ENCODE measurements around the gene ADGRL3.
"Not testable (repeated sequence)": the region's sequence is repeated elsewhere in the genome, so short reads cannot be mapped to it uniquely, and the experiment has no call there.

Gene ADGRL3

DNA sequence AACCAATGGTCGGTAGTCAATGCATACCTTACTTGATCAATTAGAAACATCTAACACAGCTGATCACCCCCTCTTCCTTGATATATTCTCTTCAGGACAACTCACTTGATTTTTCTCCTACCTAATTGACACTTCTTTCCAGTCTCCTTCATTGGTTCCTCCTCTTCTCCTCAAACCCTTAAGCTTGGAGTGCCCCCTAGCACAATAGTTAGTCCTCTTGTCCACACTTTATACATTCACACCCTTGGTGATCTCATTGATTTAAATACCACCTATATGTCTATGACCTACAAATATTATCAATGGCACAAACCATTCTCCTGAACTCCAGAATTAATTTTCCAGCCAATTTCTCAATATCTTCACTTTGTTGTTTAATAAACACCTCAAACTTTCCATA is 724.0 kb downstream of the ADGRL3 start:
- no peak for DNase-seq

- DNase-seq: no peak
These were observed 733.4 kb downstream of the ADGRL3 start for GRCh38 chr4:61933527-61933926.

DNA sequence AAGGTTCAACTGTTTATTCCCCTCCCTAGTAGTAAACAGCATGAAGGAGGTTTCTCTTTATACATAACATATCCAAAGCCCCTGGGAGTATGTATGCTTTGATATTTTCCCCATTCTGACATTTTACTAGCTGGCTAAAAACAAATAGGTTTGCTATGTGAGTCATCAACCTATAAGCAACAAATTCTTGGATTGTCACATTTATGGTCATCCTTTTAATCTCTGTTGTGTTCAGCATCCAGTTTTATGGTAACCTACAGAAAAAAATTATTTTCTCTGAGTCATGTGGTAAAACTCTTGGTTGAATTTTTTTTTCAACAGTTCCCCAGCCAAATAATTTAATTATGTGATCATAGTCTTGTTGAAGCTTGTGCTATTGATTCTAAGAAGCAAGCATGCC is 734.1 kb downstream of the ADGRL3 start:
- no peak for DNase-seq

DNA sequence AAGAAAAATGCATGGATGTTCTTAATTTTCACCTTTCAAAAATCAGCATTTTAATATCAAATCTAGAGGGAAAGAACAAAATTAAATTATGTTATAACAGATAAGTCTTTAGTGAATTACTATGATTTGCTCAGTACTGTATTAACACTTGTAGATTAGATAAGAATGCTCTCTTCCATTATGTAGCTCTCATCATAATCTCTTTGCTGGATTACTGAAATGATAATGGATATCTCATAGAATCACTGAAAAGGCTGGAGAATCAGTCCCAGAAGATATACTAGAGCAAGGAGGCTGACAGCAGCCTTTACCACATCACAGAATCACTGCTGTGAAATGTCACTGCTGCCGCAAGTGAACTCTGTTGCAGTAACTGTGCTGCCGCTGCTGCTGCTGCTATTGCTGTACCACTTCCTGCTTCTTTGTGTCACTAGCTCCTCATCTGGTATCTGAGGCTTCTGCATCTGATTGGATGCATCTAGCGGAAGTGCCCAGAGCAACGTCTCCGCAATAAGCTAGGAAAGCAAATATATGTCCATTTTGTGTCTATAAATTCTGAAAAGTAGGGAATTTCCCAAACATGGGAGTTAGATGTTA is 738.2 kb downstream of the ADGRL3 start:
- no peak for DNase-seq

DNA sequence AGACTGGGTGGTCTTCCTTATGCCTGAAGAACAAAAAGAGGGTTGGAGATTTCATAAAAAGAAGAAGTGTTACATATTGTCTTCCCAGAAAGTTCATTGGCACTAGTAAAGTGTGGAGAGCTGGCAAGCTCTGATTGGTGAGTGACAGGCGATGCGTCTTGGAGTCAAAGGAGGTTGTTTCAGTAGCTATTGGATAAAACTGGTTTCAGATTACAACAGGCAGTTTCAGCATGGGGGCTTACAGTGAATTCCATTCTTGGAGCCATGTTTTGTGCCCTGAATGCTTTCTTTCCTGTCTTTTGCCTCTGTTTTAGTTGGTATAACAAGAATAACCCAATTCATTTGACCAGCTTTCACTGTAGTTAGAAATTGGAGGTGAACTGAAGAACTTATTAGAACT is 750.5 kb downstream of the ADGRL3 start:
- no peak for DNase-seq

GRCh38 chr4:61953386-61953785 is 753.3 kb downstream of the ADGRL3 start:
- DNase-seq: no peak

DNA sequence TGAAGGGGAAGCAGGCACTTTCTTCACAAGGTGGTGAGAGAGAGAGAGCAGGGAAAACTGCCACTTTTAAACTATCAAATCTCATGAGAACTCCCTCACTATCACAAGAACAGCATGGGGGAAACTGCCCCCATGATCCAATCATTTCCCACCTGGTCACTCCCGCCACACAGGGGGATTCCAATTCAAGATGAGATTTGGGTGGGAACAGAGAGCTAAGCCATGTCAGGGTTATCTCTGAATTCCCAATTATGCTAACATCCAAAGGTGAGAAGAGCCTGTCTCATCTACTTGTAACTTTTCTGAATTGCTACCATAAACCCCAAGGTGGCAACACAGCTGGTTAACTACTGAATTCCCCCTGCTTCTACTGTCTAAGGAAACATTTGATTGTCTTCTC is 758.5 kb downstream of the ADGRL3 start:
- no peak for DNase-seq

DNA sequence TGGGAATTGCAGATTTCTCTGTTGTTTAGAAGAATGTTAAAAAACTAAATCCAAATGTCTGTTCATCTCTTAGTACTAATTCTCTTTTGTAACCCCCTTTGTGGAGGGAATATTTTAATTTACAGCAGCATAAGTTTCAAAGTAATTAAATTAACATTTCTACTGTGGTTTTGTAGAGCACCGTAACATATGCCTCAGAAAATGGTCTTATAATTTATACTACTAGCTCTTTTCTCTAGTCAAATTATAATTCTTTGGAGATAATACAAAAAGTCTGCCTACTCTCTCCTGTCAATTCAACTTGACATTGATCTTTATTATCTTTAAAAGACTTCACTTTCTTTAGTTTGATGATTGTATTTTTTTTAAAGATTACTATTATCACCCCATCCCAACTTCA is 759.0 kb downstream of the ADGRL3 start:
- DNase-seq: no peak

GRCh38 chr4:61984260-61984909 is 784.3 kb downstream of the ADGRL3 start:
- DNase-seq: no peak

DNA sequence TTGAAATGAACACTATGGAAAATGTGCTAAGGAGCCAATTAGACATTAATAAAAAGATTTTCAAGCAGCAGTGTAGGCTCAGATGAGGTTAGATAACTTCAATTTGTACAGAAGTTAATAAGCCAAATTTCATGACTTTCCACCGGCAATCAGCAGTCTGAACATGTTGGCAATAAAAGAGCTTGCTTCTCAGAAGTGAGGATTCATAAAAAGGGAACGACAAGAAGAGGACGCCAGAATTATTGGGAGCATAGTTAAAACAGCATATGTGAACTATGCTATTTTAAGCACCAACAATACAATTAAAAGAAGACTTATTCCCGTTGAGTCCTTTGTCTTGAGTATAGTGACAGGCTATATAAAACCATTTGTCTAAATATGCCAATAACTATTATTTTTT is 785.3 kb downstream of the ADGRL3 start:
- no peak for DNase-seq

DNA sequence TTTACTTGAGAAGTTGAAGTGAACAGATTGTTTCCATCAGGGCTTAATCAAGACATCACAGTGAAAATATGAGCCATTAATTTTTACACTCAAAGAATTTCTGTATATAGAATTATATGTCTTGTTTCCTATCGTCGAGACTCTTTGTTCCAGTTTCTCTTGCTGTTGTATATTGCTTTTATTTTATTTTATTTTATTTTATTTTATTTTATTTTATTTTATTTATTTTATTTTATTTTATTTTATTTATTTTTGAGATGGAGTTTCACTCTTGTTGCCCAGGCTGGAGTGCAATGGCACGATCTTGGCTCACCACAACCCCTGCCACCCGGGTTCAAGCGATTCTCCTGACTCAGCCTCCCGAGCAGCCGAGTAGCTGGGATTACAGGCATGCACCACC is 786.8 kb downstream of the ADGRL3 start:
- DNase-seq: not testable (repeated sequence)

GRCh38 chr4:61992351-61992750 is 792.2 kb downstream of the ADGRL3 start:
- DNase-seq: no peak

- no peak for DNase-seq
These were observed 793.9 kb downstream of the ADGRL3 start for GRCh38 chr4:61994036-61994435.

DNA sequence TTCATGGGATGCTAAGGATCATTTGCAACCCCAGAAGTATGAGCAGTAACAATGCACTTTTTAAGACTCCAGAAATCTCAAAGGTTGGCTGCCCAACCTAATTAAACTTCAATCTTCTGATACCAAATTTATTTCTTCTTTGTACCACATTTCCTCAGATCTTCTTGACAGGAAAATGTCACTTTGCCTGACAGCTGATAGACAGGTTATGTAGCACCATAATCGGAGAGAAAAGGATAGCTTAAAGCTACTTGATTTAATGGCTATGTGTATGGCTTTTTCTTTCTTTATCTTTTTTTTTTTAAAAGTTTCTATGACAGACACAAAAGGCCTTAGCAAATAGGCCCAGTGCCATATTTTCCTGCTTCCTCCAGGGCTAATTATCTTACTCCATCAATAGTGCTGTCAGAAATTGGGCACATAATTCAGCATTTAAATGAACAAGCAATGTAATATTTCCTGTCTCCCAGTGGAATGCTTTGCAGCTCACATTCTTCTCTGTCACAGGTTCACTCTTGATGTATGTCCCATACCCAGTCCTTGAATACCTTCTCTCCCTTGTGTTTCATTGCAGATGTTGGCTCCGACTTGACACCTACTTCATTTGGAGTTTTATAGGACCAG is 795.7 kb downstream of the ADGRL3 start:
- DNase-seq: no peak

DNA sequence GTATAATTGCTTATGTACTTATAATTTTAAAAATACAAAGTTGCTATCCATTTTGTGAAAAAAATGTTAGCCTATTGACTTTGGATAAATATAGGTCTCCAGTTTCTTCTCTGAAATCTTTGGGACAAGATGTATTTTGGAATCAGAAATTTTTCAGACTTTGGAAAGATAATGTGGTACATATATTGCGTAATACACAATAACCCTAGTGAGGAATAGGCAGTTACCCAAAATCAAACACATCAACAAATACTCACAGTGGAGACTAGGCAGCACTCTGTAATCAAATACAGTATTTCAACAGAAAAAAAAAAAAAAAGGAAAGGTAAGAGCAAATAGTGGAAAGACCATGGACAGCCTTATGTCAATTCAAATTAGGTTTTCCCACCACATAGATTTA is 796.8 kb downstream of the ADGRL3 start:
- no peak for DNase-seq

- no peak for DNase-seq
These were observed 797.7 kb downstream of the ADGRL3 start for GRCh38 chr4:61997831-61998230.

DNA sequence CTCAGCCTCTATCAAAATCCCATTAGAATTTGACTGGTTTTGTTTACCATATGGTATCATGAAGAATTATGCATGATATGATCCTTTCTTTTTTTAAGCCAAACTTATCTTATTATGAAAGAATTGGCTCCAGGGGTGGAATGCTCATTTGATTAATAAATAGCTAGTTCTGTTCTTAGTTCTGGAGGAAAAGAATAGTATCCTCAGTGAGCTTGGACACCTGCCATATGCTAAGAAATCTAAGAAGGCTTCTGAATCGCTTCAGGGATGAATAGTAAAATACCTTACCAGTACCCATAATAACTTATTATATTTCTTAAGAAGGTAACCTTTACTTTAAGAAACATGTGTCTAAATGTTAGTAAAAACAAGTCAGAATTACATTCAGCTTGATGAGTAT is 803.6 kb downstream of the ADGRL3 start:
- DNase-seq: no peak

- DNase-seq: no peak
These were observed 804.8 kb downstream of the ADGRL3 start for GRCh38 chr4:62004881-62005280.

DNA sequence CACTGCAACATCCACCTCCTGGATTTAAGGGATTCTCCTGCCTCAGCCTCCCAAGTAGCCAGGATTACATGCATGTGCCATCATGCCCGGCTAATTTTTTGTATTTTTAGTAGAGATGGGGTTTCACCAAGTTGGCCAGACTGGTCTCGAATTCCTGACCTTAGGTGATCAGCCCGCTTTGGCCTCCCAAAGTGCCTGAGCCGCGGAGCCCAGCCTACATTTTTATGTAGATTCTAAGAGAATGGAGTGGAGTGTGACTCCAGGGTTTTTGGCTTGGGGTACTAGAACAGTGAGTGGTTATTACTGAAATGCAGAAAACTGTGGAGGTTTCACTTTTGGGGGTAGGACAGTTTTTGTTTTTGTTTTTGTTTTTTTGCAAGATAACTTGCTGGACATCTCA is 806.0 kb downstream of the ADGRL3 start:
- no peak for DNase-seq

- no peak for DNase-seq
These were observed 815.1 kb downstream of the ADGRL3 start for GRCh38 chr4:62015043-62015739.

DNA sequence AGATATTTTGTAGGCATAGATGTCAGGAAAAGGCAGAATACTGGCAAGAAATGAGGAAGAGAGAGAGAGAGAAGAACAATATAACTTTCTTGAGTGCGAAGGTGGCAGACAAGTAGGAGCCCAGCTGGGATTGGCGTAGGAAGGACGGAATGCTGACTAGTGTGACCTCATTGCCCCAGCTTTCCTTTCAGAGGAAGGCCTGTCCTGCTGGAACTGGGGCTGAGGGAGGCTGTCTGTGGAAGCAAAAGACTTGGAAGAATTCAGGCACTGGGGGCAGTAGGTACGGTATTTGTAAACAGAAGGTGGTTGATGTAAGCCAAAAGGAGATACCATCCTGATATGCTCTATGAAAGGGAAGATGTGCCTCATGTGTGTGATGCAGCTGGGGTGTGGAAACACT is 818.4 kb downstream of the ADGRL3 start:
- DNase-seq: no peak

GRCh38 chr4:62023633-62024032 is 823.5 kb downstream of the ADGRL3 start:
- DNase-seq: no peak

DNA sequence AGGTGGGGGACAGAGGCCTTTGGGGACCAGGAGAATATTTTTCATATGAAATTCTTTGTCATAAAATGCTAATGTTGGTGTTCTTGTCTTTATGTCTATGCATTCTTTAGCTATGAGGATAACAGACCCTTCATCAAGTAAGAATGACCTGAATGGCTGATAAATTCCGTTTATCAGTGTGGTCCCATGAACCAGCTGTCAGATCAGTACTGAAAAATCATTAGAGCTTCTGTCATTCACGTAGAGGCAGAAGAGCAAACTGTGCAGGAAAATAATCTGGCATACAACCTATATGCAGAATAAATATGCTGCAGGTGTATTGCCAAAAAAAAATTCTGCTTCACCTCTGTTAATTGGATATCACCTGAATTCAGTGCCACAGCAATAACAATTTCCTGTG is 828.6 kb downstream of the ADGRL3 start:
- DNase-seq: no peak

GRCh38 chr4:62030958-62031357 is 830.8 kb downstream of the ADGRL3 start:
- DNase-seq: no peak

Data from SHP77 (cell line).